DND-41 (cell line): ENCODE measurements around the gene FAM222B.

Experiments
- CTCF ChIP-seq: IDR thresholded peaks from 2 replicates; pipeline ENCODE4 v1.5.1; 2012; ENCODE audit warnings: borderline replicate concordance, low read length, moderate library complexity, mild to moderate bottlenecking; ENCODE audit not compliant: poor library complexity, severe bottlenecking; ENCODE audit errors: extremely low read depth
- EZH2 ChIP-seq: IDR thresholded peaks from 3 replicates; pipeline ENCODE4 v1.6.1; 2012; ENCODE audit warnings: borderline replicate concordance, low read depth, mild to moderate bottlenecking, moderate library complexity, low read length, inconsistent platforms; ENCODE audit not compliant: severe bottlenecking

- TF ChIP-seq EZH2 (no peak), CTCF (no peak)
Observed at GRCh38 chr17:28710861-28711722, 131.5 kb downstream of the FAM222B start.
